ENCODE results near the gene CDK10.

GRCh38 chr16:89704281-89704680 is 17.8 kb downstream of the CDK10 start:
- TF ChIP-seq CTCF (IDR thresholded peaks at IDR 0.05) (no peak), ZFX (IDR thresholded peaks at IDR 0.05; ENCODE audit: borderline replicate concordance) (no peak)
